ENCODE measurements around the gene LRMDA. TPM values are rescaled to one million over a fixed set of nuclear protein-coding genes. Genes with fewer than 3 reads are reported as not detected.

The LRMDA gene
- total RNA-seq, 1 experiment from 2014 or later = 0.24 TPM

GRCh38 chr10:75969031-75969430 lies 537.6 kb downstream of the LRMDA start:
- Histone ChIP-seq H3K4me3 (no peak overlapping the region), H3K4me1 (no peaks in the 10 kb centered on the region), H3K27me3 (no peaks in the 10 kb centered on the region), H3K27ac (no peak overlapping the region), H3K9me3 (replicated peaks) (no peaks in the 10 kb centered on the region), H3K36me3 (no peaks in the 10 kb centered on the region)
- no peak for DNase-seq

GRCh38 chr10:75971402-75972211 lies 540.2 kb downstream of the LRMDA start:
- Histone ChIP-seq H3K27me3 (no peaks in the 10 kb centered on the region), H3K4me3 (no peak overlapping the region), H3K36me3 (no peaks in the 10 kb centered on the region), H3K9me3 (replicated peaks) (no peaks in the 10 kb centered on the region), H3K27ac (no peak overlapping the region), H3K4me1 (no peaks in the 10 kb centered on the region)
- peak in 1 of 2 experiments; percentile 27 for DNase-seq

GRCh38 chr10:75972491-75973276 lies 541.3 kb downstream of the LRMDA start:
- peak; percentile 5 to 23 for DNase-seq
- Histone ChIP-seq H3K27me3 (no peaks in the 10 kb centered on the region), H3K4me1 (no peaks in the 10 kb centered on the region), H3K4me3 (no peak overlapping the region), H3K27ac (no peak overlapping the region), H3K9me3 (replicated peaks) (no peaks in the 10 kb centered on the region), H3K36me3 (no peaks in the 10 kb centered on the region)

- Histone ChIP-seq H3K9me3 (replicated peaks) (no peaks in the 10 kb centered on the region), H3K27me3 (no peaks in the 10 kb centered on the region), H3K4me1 (no peaks in the 10 kb centered on the region), H3K27ac (no peak overlapping the region), H3K4me3 (no peak overlapping the region), H3K36me3 (no peaks in the 10 kb centered on the region)
- no peak for DNase-seq
Observed at GRCh38 chr10:75974080-75974479, 542.7 kb downstream of the LRMDA start.

GRCh38 chr10:75976681-75977080 lies 545.3 kb downstream of the LRMDA start:
- H3K9me3 ChIP-seq (replicated peaks) = no peaks in the 10 kb centered on the region
- no peaks in the 10 kb centered on the region for H3K27me3 ChIP-seq
- H3K36me3 ChIP-seq = no peaks in the 10 kb centered on the region
- no peaks in the 10 kb centered on the region for H3K4me1 ChIP-seq
- no peak overlapping the region for H3K27ac ChIP-seq
- H3K4me3 ChIP-seq = no peak overlapping the region
- no peak for DNase-seq

- Histone ChIP-seq H3K27me3 (no peaks in the 10 kb centered on the region), H3K9me3 (replicated peaks) (no peaks in the 10 kb centered on the region), H3K36me3 (no peaks in the 10 kb centered on the region), H3K4me1 (no peaks in the 10 kb centered on the region), H3K27ac (no peak overlapping the region), H3K4me3 (no peak overlapping the region)
- no peak for DNase-seq
Observed at GRCh38 chr10:75977139-75977538, 545.7 kb downstream of the LRMDA start.

GRCh38 chr10:75978213-75978612 lies 546.8 kb downstream of the LRMDA start:
- H3K9me3 ChIP-seq (replicated peaks) = no peaks in the 10 kb centered on the region
- no peak overlapping the region for H3K27ac ChIP-seq
- no peaks in the 10 kb centered on the region for H3K4me1 ChIP-seq
- no peak overlapping the region for H3K4me3 ChIP-seq
- no peaks in the 10 kb centered on the region for H3K36me3 ChIP-seq
- DNase-seq = no peak
- no peaks in the 10 kb centered on the region for H3K27me3 ChIP-seq

- no peaks in the 10 kb centered on the region for H3K9me3 ChIP-seq (replicated peaks)
- H3K4me1 ChIP-seq = no peaks in the 10 kb centered on the region
- no peak overlapping the region for H3K4me3 ChIP-seq
- DNase-seq = no peak
- no peaks in the 10 kb centered on the region for H3K36me3 ChIP-seq
- H3K27me3 ChIP-seq = no peaks in the 10 kb centered on the region
- no peak overlapping the region for H3K27ac ChIP-seq
Observed at GRCh38 chr10:75980419-75981002, 549.1 kb downstream of the LRMDA start.

- no peak for DNase-seq
- Histone ChIP-seq H3K4me3 (no peak overlapping the region), H3K9me3 (replicated peaks) (no peaks in the 10 kb centered on the region), H3K36me3 (no peaks in the 10 kb centered on the region), H3K27ac (no peak overlapping the region), H3K4me1 (no peaks in the 10 kb centered on the region), H3K27me3 (no peaks in the 10 kb centered on the region)
Observed at GRCh38 chr10:75982611-75983369, 551.4 kb downstream of the LRMDA start.

- Histone ChIP-seq H3K27ac (no peak overlapping the region), H3K4me3 (no peak overlapping the region), H3K27me3 (no peaks in the 10 kb centered on the region), H3K4me1 (no peaks in the 10 kb centered on the region), H3K36me3 (no peaks in the 10 kb centered on the region), H3K9me3 (replicated peaks) (no peaks in the 10 kb centered on the region)
- no peak for DNase-seq
Observed at GRCh38 chr10:75984067-75984466, 552.6 kb downstream of the LRMDA start.

GRCh38 chr10:75987616-75988015 lies 556.2 kb downstream of the LRMDA start:
- Histone ChIP-seq H3K4me1 (no peaks in the 10 kb centered on the region), H3K27ac (no peak overlapping the region), H3K36me3 (no peaks in the 10 kb centered on the region), H3K9me3 (replicated peaks) (no peaks in the 10 kb centered on the region), H3K27me3 (no peaks in the 10 kb centered on the region), H3K4me3 (no peak overlapping the region)
- DNase-seq = no peak

GRCh38 chr10:75994357-75995040 lies 563.1 kb downstream of the LRMDA start:
- Histone ChIP-seq H3K27me3 (no peaks in the 10 kb centered on the region), H3K9me3 (replicated peaks) (no peaks in the 10 kb centered on the region), H3K27ac (no peak overlapping the region), H3K4me3 (no peak overlapping the region), H3K4me1 (no peaks in the 10 kb centered on the region), H3K36me3 (no peaks in the 10 kb centered on the region)
- no peak for DNase-seq

- H3K4me1 ChIP-seq = no peaks in the 10 kb centered on the region
Observed at GRCh38 chr10:75995041-75995430, 563.6 kb downstream of the LRMDA start.

GRCh38 chr10:75995720-75996119 lies 564.3 kb downstream of the LRMDA start:
- Histone ChIP-seq H3K36me3 (no peaks in the 10 kb centered on the region), H3K4me1 (no peaks in the 10 kb centered on the region), H3K9me3 (replicated peaks) (no peaks in the 10 kb centered on the region), H3K27me3 (no peaks in the 10 kb centered on the region), H3K27ac (no peak overlapping the region), H3K4me3 (no peak overlapping the region)
- no peak for DNase-seq

More at GRCh38 chr10:75995041-75995430, 563.6 kb downstream of the LRMDA start:
- H3K36me3 ChIP-seq = no peaks in the 10 kb centered on the region
- no peak overlapping the region for H3K27ac ChIP-seq
- H3K4me3 ChIP-seq = no peak overlapping the region
- DNase-seq = no peak
- H3K27me3 ChIP-seq = no peaks in the 10 kb centered on the region
- H3K9me3 ChIP-seq (replicated peaks) = no peaks in the 10 kb centered on the region

All from SJCRH30 (cell line).